Measurements from ENCODE around the gene PSMB5.
"Not testable (repeated sequence)": the region's sequence is repeated elsewhere in the genome, so short reads cannot be mapped to it uniquely, and the experiment has no call there.

The PSMB5 gene

DNA sequence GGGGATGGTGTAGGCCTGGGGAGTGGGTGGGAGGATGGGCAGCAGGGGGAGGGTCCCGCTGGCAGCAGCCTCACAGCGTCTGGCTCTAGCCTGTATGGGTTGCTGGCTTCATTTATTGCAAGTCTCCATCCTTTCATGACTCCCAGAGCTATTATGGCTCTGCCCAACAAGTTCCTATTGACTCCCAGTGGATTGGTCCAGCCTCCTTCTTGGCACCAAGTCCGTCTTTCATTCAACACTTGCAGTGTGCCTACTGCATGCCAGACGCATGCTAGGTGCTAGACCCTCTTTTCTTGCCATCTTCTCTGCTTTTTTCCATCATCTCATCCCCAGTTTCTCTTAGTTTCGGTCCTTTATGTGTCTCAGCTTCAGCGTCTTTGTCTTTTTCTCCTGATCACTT is 8.4 kb upstream of the PSMB5 start:
- DNase-seq: no peak

- no peak for DNase-seq
These were observed 7.7 kb upstream of the PSMB5 start, which contains the start of gene PSMB11 for GRCh38 chr14:23042162-23042965. Gene PSMB11 (plus strand): TSS chr14:23042212. CDS start chr14:23042226, 14 bp downstream.

DNA sequence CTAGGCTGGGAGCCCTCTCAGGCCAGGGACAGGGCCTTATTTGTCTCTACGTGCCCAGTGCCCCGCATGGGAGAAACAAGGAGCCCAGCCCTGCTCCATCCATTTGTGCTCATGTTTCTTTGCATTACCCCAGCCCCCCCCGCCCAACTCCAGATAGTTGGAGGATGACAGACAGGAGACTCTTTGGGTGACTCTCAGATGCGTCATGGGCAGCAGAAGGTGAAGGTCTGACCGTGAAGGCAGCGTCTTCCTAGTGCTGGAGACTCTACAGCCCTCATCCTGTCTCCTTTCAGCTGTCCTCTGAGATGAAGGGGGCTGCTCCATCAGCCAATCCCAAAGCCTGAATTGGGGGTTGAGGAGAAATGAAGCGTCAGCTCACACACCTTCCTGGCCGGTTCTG is 7.0 kb upstream of the PSMB5 start:
- DNase-seq: no peak

DNA sequence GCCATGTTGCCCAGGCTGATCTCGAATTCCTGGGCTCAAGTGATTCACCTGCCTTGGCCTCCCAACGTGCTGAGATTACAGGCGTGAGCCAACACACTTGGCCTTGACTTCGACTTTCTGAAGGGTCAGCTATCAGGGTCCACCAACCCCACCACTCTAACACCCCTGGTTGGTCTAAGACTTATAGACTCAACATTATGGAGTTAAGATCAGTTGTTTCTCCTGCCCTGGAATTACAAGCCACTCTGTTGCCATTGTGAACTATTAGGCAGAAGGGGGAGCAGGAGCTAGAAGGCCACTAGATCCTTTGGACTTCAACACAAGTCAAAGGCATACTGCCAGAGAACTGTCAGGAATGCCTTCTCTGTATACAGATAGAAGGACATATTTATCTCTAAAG is 5.4 kb upstream of the PSMB5 start:
- no peak for DNase-seq

DNA sequence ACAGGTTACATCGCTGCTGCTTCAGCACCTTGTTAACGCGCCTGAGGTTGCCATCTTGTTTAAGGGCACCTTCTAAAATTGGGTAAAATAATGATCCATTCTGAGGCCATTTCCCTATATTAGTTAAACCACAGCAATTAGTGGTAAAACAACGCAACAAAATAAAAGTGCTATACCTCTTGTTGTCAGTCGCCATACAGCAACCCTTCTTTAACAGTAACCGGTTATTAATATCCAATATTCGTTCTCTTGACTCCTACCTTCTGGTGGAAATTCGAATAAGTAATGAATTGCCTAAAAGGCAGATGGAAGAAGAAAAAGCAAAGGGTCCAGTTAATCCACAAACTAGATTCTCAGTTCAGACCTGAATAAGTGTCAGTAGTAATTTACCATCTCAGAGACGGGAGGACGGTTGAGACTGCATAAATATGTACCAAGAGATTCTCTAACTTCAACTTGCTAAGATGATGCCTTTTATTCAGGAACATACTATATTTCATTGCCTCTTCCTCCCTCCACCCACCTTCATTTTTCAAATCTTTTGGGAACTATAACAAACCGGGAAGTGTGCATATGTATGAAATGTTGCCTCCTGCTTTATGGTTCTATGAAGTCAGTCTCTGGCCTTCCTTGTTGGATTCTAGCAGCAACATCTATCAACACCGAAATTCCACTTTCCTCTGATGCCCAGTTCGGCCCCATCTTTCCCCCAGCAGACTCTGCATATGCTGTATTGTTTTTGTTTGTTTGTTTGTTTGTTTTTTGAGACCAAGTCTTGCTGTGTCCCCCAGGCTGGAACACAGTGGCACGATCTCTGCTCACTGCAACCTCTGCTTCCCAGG is 824 bp upstream of the PSMB5 start:
- no peak for DNase-seq

DNA sequence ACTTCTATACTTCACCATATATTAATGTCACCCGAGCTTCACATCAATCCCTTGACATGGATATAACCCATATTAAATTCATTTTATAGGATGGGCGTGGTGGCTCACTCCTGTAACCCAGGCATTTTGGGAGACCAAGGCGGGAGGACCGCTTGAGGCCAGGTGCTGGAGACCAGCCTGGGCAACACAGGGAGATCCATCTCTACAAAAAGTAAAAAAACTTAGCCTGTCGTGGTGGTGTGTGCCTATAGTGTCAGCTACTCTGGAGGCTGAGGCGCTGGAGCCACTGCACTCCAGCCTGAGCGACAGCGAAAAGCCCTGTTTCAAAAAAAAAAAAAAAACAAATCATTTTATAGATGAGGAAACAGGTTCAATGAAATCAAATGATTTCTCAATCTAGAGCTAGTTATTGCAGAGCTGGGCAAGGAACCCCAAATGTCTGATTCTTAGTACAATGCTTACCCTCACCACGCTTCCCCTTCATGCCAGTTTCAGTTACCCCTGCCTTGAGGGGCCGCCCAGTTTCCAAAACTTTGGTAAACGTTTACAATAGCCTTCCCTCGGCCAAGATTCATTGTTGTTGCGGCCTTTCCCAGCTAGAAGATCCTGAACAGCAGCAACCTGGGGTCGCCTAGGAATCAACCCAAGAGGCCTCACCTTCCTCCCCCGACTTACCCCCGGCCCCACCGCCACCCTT is 751 bp downstream of the PSMB5 start:
- DNase-seq: no peak

GRCh38 chr14:23033251-23033727 is 1.4 kb downstream of the PSMB5 start:
- DNase-seq: no peak

DNA sequence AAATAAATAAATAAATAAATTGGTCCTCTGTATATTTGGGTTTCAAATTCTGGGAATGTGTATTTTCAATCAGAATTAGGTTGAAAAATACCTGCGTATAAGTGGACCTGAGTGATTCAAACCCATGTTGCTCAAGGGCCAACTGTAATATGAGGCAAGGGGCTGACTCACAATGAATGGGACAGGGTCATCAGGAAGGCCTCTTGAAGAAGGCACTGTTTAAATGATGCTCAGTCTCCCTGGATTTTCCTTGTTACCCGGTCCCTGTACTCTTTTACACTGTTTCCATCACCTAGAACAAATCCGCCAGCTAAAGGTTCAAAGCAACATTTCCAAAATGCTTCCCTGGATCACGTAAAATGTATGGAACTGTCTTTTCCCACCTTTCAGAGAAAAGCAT is 3.8 kb downstream of the PSMB5 start:
- DNase-seq: no peak

- DNase-seq: peak in 2 of 5 donors; percentile 8 to 27
These were observed 5.9 kb downstream of the PSMB5 start for GRCh38 chr14:23028799-23029198.

GRCh38 chr14:23025151-23025814 is 9.4 kb downstream of the PSMB5 start:
- DNase-seq: no peak

DNA sequence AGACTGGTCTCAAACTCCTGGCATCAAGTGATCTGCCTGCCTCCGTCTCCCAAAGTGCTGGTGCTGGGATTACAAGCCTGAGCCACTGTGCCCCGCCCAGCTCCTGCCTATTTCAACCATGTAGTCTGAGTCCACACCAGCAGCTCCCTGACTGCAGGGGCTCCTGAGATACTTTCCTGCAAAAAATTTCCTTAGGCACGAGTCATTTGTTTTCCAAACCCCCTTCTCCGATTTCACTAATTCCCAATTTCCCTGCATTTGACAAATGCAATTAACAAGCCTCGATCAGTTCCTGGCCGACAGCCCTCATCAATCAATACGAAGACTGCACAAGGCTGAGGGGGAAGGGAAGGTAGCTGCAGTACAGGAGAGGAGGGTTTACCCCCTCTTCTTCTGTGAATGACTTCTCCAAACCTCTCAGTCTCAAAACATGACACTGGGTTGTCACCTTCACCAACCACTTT is 10.1 kb downstream of the PSMB5 start:
- no peak for DNase-seq

DNA sequence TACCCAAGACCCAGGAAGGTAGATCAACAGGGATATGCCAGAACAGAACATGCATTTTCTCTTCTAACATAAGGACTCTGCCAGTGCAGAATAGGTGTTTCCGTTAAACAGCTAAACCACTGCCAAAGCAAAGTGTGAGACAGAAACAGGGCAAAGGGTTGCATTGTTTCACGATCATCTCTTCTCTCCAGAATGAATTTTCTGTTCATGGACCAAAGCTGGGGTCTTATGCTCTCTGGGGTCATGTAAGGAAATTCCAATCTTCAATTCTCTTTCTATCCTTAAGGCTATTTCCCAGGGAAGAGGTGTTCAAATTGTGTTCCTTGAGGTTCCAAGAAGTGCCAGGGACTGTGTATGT is 10.9 kb downstream of the PSMB5 start:
- no peak for DNase-seq

- no peak for DNase-seq
These were observed 11.5 kb downstream of the PSMB5 start for GRCh38 chr14:23023022-23023794.

GRCh38 chr14:23021889-23022442 is 12.7 kb downstream of the PSMB5 start:
- no peak for DNase-seq

GRCh38 chr14:23021434-23021833 is 13.3 kb downstream of the PSMB5 start:
- no peak for DNase-seq

- no peak for DNase-seq
These were observed 14.3 kb downstream of the PSMB5 start for GRCh38 chr14:23020143-23021128.

- no peak for DNase-seq
These were observed 16.6 kb downstream of the PSMB5 start for GRCh38 chr14:23018107-23018506.

DNA sequence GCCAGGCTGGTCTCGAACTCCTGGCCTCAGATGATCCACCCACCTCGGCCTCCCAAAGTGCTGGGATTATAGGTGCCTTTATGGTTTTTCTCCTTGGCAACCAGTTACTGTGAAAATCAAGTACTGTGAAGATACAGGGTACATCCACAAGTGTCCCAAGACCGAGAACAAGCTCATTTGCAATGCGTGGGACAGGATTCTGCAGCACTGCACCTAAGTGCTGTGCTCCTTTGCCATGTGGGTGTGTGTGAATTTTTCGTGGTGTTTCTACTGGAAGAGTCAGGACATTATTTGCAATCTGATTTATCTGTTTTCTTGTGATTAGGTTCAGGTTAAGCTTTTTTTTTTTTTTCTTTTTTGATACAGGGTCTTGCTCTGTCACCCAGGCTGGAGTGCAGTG is 17.6 kb downstream of the PSMB5 start:
- no peak for DNase-seq

DNA sequence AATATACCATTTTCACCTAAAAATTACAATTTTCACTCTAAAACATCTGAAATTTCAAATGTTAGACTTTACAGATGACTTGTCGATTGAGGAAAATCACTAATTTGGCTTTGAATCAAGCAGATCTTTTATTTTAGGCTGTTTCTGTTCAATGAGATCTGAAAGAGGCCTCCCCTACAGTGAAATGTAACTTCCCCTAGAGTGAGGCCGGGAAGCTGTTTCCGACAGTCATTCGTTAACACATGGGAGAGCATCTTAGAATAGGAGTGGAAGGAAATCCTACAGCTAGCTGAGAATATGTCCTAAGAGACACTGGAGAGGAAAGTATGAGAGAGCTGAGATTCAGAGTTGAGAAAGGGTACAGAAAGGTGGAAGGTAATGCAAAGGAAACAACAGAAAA is 19.1 kb downstream of the PSMB5 start:
- DNase-seq: no peak

DNA sequence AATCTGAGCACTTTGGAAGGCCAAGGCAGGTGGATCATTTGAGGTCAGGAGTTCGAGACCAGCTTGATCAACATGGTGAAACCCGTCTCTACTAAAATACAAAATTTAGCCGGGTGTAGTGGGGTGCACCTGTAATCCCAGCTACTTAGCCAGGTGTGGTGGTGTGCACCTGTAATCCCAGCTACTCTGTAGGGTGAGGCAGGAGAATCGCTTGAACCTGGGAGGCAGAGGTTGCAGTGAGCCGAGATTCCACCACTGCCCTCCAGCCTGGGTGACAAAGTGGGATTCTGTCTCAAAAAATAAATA is 21.0 kb downstream of the PSMB5 start:
- DNase-seq: not testable (repeated sequence)

Data from T-helper 1 cell (primary cell).